Activated CD4-positive, CD25-positive, alpha-beta regulatory T cell treated with anti-CD3 and anti-CD28 coated beads, Interleukin-2, amount 50 U/mL, for 24 hours (primary cell): ENCODE results near the gene MRTFB.

ENCODE experiments used
- ATAC-seq, 2 donors: fragments of 150-1000 bp; cut with Tn5 transposase; one replicate each; pipeline ENCODE4 v1.10.0; 2021; ENCODE audit warnings: mild to moderate bottlenecking in 1 of 2, moderate library complexity in 1 of 2

MRTFB gene

GRCh38 chr16:14240964-14241363, 169.8 kb downstream of the MRTFB start:
- ATAC-seq, result no peak

DNA sequence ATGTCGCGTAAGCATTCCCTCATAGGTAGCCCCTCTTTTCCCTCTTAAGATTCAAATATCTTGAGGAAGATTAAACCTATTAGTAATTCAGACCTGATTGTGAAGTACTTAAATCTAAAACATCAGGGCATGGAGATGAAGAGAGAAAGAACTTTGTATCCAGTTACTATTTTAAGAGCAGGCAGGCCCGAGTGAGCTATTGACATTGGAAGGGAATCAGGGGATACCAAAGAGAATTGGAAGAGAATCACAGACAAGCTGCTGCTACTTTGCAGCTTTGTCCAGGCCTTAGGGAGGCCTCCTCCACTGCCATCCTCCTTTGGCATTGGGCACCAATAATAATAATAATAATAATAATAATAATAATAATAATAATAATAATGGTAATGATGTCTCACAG, 170.5 kb downstream of the MRTFB start:
- no peak for ATAC-seq

GRCh38 chr16:14242769-14243168, 171.7 kb downstream of the MRTFB start:
- no peak for ATAC-seq

GRCh38 chr16:14244196-14245010, 173.3 kb downstream of the MRTFB start:
- no peak for ATAC-seq

DNA sequence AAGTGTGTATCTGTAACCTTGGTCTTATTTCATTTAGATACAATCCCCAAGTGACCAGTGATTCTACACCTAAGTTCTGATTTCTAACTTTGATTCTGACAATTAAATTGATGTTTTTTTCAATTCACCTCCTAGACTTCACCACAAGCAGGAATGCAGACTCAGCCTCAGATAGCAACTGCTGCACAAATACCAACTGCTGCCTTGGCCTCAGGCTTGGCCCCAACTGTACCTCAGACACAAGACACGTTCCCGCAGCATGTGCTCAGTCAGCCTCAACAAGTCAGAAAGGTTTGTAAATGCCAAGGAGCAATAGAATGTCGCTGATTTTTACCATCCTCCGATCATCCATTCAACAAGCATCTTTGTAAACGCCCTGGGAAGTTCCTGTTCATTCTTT, 177.7 kb downstream of the MRTFB start:
- ATAC-seq, result no peak

DNA sequence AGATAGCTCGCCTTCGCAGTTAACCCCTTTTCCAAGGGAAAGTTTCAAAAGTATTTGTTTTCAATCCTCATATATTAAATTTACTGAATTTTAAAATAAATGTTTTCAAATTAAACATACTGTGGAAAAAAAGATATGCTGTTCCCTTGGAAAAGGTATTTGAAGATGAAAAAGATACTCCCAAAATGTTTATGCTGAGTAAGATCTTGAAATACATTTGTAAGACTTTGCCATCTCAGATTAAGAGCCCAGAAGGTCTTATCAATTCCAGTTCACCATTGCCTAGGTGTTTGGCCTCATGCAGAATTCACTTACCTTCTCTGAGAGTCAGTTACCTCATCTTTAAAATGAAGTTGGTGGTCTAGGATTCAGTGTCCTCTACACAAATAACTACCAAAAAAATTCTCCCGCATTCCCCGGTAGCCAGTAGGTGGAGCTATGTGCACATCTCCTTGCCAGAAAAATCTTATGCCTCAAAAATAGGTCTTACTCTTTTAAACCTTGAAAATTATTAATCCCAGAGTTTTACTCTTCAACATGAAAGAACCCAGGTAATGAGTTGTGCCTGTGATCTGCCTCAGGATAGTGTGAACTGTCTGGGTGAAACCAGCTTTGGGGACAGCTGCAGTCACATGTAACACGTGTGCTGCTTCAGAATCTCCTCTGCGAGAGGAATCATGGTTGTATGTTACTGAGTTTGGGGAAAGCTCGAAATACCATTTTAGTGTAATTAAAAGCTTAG, 178.3 kb downstream of the MRTFB start:
- no peak for ATAC-seq

- ATAC-seq, result no peak
Measured at GRCh38 chr16:14251419-14251818, 180.3 kb downstream of the MRTFB start.

GRCh38 chr16:14252860-14253259, 181.7 kb downstream of the MRTFB start:
- ATAC-seq, result no peak

- ATAC-seq, result no peak
Measured at GRCh38 chr16:14263011-14263410, 191.9 kb downstream of the MRTFB start.

GRCh38 chr16:14263769-14264168, 192.7 kb downstream of the MRTFB start:
- ATAC-seq, result no peak

DNA sequence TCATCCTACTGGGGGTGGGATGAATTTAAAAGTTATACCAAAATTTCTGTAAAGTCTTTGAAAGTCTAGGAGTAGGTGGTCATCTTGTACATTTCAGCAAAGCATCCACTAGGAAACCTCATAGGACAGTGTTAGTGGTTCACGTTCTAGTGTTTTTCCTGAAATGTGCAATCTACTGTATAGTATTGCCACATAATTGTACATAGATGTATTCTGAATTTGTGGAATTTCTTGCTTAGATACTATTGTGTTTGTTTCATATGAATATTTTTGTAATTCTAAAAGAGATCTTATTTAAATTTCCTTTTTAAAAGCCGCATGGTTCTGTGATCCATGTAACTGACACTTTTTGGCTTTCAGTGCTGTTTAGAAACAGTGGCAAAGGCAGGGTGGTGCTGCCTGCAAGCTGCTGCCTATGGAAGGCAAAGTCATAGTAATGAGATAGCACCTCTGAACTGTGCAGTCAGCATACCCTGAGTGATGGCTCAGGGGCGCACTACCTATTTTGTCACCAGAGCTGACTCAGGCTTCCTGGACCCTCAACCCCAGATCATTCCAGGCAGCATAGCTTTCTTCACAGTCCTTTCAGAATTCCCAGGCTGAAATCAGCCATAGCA, 193.3 kb downstream of the MRTFB start:
- no peak for ATAC-seq

DNA sequence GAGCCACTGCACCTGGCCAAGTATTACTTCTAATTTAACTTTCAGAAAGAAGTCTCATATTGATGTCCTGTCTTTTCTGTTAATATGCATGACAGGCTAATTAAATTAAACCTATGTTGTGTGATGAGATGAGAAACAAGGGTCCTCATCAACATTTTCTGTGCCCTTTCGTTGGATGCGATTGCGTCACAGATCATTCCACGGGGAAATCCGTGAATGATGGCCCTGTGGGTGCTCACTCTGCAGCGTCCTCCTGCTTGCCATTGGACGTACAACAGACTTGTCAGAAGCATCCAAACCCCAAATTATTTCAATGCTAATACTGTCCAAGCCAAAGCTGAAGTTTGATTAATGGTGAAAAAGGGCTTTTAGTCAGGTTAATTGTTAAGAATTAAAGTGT, 197.0 kb downstream of the MRTFB start:
- no peak for ATAC-seq

DNA sequence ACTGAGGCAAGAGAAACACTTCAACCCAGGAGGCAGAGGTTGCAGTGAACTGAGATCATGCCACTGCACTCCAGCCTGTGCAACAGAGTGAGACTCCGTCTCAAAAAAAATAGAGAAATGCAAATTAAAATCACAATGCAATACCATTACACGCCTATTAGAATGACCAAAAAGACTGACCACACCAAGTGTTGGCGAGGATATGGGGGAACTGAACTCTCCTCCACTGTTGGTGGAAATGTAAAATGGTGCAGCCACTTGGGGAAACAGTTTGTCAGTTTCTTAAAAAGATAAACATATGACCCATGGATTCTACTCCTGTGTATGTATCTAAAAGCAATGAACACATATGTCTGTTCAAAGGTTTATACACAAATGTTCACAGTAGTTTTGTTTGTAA, 204.8 kb downstream of the MRTFB start:
- ATAC-seq, result no peak

DNA sequence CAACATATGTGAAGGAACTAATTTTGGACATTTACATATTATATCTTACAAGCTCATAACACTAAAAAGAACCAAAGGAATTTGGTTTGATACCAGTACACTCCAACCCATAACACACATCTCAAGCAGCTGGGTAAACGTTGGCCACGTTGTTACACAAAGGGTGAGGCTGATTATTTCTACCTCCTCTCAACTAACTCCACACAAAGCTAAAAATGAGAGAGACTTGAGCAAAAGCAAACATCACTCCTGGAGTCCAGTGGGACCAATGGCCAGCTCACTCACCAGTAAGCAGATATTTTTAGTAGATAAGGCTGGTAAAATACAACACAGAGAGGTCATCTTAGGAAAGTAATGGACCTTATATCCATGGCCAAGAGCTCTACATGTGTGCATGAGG, 207.6 kb downstream of the MRTFB start:
- ATAC-seq, result no peak

- no peak for ATAC-seq
Measured at GRCh38 chr16:14280541-14280940, 209.4 kb downstream of the MRTFB start.

DNA sequence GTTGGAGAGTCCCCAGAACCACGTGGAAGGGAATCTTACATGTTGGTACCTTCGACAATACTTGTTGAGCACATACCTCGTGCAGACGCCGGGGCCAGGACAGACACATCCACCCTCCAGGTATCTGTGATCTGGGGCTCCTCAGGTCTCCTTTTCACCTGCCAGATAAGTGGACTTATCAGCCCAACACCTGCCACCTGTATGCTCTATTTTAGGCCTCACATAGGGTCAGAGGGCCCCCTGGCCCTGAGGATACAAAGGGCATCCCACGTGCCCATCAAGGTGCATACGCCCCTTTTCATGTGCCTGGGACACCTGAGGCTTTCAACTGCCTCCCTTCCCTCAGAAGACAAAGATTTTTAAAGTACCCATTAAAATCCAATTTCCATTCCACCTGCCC, 212.7 kb downstream of the MRTFB start:
- no peak for ATAC-seq

GRCh38 chr16:14284371-14284770, 213.3 kb downstream of the MRTFB start:
- no peak for ATAC-seq

GRCh38 chr16:14284930-14285512, 213.9 kb downstream of the MRTFB start:
- peak; percentile 24 to 29 for ATAC-seq

DNA sequence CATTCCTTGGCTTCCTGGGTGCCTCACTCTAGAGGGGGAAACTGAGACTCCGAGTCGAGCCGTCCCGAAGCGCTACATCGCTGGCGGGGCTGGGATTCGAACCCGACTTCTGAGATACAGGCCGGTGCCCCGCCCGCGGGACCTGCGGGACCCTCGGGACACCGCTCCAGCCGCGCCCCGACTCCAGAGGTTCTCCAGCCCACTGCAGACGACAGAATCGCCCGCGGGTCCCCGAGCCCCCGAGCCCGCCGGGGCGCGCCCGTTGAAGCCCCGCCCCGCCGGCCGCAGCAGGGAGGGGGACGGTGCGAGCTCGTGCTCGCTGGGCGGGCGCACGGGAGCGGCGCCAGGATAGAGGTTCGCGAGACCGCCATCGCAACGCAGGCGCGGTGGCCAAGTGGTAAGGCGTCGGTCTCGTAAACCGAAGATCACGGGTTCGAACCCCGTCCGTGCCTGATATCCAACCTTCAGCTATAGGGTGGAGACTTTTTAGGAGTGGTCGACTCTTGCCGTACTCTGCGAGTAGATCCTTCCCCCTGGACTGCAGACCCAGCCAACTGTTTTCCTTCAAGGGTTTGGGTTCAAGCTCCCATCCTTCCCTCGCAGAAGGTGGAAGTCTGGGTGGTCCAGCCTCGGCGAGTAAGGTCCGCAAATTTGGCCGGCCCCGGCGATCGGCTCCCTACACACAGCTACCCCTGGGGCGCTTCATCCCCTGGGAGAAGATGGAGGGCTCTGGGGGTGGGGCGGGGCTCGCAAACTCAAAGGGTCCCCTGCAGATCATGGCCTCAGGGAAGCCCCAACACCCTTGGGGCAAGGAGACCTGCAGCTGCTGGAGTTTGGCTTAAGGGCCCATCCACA, 214.6 kb downstream of the MRTFB start:
- peak; percentile 85 to 86 for ATAC-seq

GRCh38 chr16:14286368-14287230, 215.5 kb downstream of the MRTFB start:
- peak; percentile 2 to 6 for ATAC-seq

GRCh38 chr16:14289692-14290340, 218.7 kb downstream of the MRTFB start:
- no peak for ATAC-seq
